NCI-H524 treated with DMSO at 0.1 percent for 48 hours (cell line): ENCODE results near the gene CNOT9.
"Not testable (repeated sequence)": the region's sequence is repeated elsewhere in the genome, so short reads cannot be mapped to it uniquely, and the experiment has no call there.

Source experiments
- DNase-seq: peaks from one replicate; lab custom pipeline; 2025; lab: John Stamatoyannopoulos, UW

CNOT9 gene

GRCh38 chr2:218568190-218569037, at the start of gene CNOT9, which contains the start of gene USP37:
CNOT9 (plus strand) TSS chr2:218568839; CDS start chr2:218568955, 116 bp downstream.
USP37 (minus strand) TSS chr2:218568351; CDS start chr2:218558653, 9,698 bp downstream.
- peak; percentile 80 for DNase-seq

- no peak for DNase-seq
These were observed 49.8 kb upstream of the CNOT9 start for GRCh38 chr2:218518876-218519275.

- DNase-seq: no peak
These were observed 45.0 kb upstream of the CNOT9 start for GRCh38 chr2:218523651-218524050.

GRCh38 chr2:218528409-218528808, 40.2 kb upstream of the CNOT9 start:
- DNase-seq: not testable (repeated sequence)

GRCh38 chr2:218529990-218530389, 38.6 kb upstream of the CNOT9 start:
- no peak for DNase-seq

- DNase-seq: no peak
These were observed 31.7 kb upstream of the CNOT9 start for GRCh38 chr2:218536804-218537494.

- no peak for DNase-seq
These were observed 28.6 kb upstream of the CNOT9 start for GRCh38 chr2:218540015-218540414.

DNA sequence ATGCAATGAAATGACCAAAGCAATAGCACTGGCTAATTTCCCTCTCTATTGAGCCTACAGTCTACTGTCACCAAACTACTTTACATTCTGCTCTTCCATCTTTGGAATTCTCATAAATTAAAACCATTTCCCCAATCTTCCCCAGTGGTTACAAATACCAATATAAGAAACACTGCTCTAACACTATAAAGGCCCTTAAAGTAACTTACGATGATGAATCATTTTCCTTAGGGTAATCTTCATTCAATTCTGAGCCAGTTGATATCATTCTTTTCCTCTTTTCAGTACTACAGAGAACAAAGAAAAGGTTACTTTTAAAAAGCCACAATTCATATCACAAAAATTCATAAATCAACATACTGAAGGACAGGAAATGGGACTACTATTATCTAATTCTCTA, 22.6 kb upstream of the CNOT9 start:
- no peak for DNase-seq

GRCh38 chr2:218547511-218547910, 21.1 kb upstream of the CNOT9 start:
- DNase-seq: no peak

- no peak for DNase-seq
These were observed 20.7 kb upstream of the CNOT9 start for GRCh38 chr2:218547978-218548377.

DNA sequence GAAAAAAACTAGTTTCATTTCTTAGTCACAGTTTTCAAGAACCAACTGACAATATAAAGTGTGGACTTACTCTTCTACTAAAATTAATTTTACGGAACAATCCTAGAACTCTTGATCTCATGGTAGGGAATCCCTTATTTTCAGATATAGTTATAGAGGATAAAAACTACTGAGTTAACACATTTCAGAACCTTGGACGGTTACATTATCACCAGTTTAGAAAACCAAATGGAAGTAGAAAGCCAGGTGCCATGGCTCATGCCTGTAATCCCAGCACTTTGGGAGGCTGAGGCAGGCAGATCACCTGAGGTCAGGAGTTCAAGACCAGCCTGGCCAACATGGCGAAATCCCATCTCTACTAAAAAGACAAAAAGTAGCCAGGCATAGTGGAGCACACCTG, 14.4 kb upstream of the CNOT9 start:
- DNase-seq: not testable (repeated sequence)

DNA sequence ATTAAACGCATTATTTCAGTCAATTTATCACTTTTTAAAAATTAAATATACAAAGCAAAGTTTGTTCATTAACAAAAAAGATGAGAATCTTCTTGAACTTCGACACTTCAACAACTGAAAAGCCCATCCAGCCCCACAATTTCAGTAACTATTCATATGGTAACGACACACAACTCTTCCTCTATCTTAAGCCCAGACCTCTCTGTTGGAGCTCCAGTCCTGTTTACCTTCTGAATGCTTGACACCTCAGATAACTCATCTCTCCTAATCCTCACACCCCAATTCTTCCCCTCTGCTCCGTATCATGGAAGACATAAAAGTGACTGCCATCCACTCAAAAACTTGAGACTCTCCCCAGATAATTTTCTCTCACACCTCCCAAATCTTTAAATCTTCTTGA, 13.1 kb upstream of the CNOT9 start:
- no peak for DNase-seq

DNA sequence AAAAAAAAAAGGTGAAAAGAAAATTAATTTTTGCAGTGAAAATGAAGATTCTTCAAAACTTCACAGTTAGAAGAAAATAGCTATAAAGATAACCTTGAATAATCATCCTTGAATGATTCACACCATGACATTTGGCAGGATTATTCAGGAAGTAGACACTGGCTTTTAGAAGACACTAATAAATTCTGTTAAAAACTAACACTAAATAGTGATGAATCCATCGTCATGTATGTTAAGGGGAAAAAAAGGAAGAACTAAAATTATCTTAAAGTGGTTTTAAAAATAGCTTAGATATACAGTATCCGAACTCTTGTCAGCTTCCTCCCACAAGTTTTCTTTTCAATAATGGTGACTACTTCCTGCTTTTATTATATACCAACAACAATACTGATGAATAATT, 10.7 kb upstream of the CNOT9 start:
- DNase-seq: no peak

DNA sequence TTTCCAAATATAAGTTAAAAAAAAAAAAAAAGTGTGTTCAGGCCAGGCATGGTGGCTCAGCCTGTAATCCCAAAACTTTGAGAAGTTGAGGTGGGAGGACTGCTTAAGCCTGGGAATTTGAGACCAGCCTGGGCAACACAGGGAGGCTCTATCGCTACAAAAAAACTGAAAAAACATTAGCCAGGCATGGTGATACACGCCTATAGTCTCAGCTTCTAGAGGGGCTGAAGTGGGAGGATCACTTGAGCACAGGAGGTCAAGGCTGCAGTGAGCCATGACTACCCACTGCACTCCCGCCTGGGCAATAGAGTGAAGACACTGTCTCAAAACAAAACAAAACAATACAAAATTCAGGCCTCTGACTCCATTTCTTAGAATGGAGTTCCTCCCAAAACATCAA, 9.7 kb upstream of the CNOT9 start:
- no peak for DNase-seq

GRCh38 chr2:218564056-218564455, 4.6 kb upstream of the CNOT9 start:
- DNase-seq: no peak

GRCh38 chr2:218566296-218566695, 2.3 kb upstream of the CNOT9 start:
- no peak for DNase-seq

- DNase-seq: no peak
These were observed 846 bp upstream of the CNOT9 start for GRCh38 chr2:218567797-218568189.

GRCh38 chr2:218569038-218569431, 396 bp downstream of the CNOT9 start:
- no peak for DNase-seq

DNA sequence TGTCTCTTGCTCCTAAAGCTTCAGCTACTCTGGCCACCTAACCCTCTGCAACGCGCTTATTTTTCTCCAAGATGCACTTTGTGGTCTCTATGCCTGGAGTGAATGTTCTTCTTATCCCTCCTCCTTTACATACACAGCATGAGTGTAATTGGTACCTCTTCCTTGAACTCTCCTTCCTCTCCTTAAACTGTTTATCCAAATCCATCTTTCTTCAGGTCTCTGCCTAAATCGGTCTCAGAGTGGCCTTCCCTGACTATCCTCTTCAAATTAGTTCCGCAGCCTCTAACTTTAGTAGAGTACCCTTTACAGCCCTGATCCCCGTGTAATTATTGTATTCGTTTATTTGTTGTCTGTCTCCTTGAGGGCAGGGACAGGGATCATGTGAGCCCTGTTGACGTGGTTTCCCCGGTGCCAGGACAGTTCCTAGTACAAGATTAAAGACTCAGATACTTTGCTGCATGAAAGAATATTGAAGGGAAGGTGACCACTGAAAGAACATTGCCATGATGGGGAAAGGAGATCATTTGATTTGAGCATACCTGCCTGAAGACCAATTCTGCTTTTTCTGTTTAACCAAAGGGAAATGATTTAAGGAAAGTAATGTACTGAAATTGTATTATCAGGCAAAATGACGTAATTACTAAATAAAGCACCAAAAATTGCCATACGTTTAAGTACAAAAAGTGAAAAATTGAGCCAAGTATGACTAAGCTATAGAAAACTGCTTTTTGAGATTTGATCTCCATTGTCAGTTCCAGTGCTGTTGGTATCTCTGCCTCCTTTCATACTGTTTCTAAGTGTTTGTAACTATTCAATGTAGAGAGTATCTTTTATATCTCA, 1.2 kb downstream of the CNOT9 start:
- no peak for DNase-seq

- no peak for DNase-seq
These were observed 2.2 kb downstream of the CNOT9 start for GRCh38 chr2:218570850-218571249.

- no peak for DNase-seq
These were observed 8.2 kb downstream of the CNOT9 start for GRCh38 chr2:218576854-218577253.

- DNase-seq: no peak
These were observed 9.0 kb downstream of the CNOT9 start for GRCh38 chr2:218577482-218578220.
